Astrocyte of the cerebellum (primary cell): Measurements from ENCODE around the gene BLMH.

Source experiments
- DNase-seq: peaks from one replicate; pipeline ENCODE4 v3.0.0-alpha.2; 2011; ENCODE audit warnings: low read depth
- H3K4me3 ChIP-seq: 2 replicates; pipeline ENCODE4 v1.5.1; 2011; ENCODE audit warnings: mild to moderate bottlenecking, low read depth, low read length, moderate library complexity
- CTCF ChIP-seq: IDR thresholded peaks from 2 replicates; pipeline ENCODE4 v1.5.1; 2012; ENCODE audit warnings: low read length, low read depth, moderate library complexity, mild to moderate bottlenecking; ENCODE audit errors: missing control alignments
- in situ Hi-C: cut with HindIII; loops from 2 replicates; pipeline ENCODE4 v1.10.0; 2017; ENCODE audit warnings: low sequenced_read_pairs

The BLMH gene

DNA sequence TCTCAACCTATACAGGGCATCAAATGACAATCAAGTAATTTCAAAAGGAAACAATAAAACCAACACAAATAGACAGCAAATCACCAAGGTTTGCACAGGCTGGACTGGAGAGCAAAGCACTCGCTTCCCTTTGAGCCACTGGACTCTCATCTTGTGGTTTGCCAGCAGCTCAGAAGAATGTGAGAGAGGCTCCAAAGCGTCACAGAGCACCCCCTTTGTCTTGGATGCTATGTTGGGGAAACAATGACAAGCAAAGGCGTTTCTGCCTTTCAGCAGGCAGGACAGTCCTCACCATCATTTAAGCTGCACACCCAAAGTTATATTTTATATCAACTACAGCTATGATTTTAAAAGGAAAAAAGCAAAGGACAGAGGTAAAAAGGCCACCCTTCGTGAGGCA is 69.5 kb downstream of the BLMH start:
- no peak for DNase-seq
- in situ Hi-C loops: no loop called here
- H3K4me3 ChIP-seq: no peak overlapping the region
- no peak for TF ChIP-seq CTCF

DNA sequence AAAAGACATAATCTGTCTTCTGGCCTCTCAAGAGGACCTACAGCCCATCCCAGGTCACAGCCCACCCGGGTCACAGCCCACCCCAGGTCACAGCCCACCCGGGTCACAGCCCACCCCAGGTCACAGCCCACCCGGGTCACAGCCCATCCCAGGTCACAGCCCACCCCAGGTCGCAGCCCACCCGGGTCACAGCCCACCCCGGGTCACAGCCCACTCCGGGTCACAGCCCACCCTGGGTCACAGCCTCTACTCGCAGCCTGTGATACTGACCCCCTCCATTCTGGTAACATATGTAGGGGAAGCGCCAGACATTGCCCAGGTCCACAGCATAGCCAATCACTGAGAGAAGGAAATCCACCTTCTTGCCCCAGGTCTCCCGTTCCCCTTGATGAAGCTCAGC is 70.4 kb downstream of the BLMH start:
- in situ Hi-C loops: no loop called here
- H3K4me3 ChIP-seq: no peak overlapping the region
- no peak for TF ChIP-seq CTCF
- DNase-seq: no peak

GRCh38 chr17:30220414-30220813 is 71.3 kb downstream of the BLMH start:
- no peak for TF ChIP-seq CTCF
- no peak for DNase-seq
- H3K4me3 ChIP-seq: no peak overlapping the region
- in situ Hi-C loops: no loop called here

- no peak for TF ChIP-seq CTCF
- H3K4me3 ChIP-seq: no peak overlapping the region
- in situ Hi-C loops: no loop called here
- no peak for DNase-seq
These were observed 71.9 kb downstream of the BLMH start for GRCh38 chr17:30219833-30220232.

- in situ Hi-C loops: no loop called here
- TF ChIP-seq CTCF: no peak
- no peak overlapping the region for H3K4me3 ChIP-seq
- DNase-seq: no peak
These were observed 72.4 kb downstream of the BLMH start for GRCh38 chr17:30219315-30219714.

DNA sequence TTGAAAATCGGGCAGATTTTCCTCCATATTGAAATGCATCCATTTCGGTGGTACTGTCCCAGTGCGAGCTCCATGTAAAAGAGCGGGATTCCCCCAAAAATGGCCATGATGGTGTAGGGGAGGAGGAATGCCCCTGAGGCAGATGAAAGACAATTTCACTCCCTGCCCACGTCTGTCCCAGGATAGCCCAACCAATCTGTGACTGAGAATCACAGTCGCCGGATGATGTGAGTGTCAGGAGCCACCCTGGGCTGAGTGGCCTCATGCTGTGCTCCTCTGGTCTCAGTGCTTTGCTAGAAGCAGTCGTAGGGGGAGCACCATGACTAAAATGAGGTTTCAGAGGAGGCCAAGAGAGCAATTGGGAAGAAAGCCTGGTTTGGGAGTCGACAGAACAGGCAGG is 72.9 kb downstream of the BLMH start:
- no peak overlapping the region for H3K4me3 ChIP-seq
- no peak for TF ChIP-seq CTCF
- no peak for DNase-seq
- in situ Hi-C loops: no loop called here

GRCh38 chr17:30217746-30218245 is 73.9 kb downstream of the BLMH start:
- no peak for TF ChIP-seq CTCF
- in situ Hi-C loops: no loop called here
- DNase-seq: no peak
- no peak overlapping the region for H3K4me3 ChIP-seq
